HL-60 (cell line): ENCODE results near the gene ZFHX3.

Source experiments
- DNase-seq, 2 experiments: peaks; one replicate each; pipeline ENCODE4 v3.0.0-alpha.2; 2010 to 2020; ENCODE audit warnings: low read depth in 1 of 2, low spot score in 1 of 2
- H3K27ac ChIP-seq: fragments of 250-450 bp; sonication (Bioruptor Pico); replicated peaks from 2 replicates; pipeline ENCODE4 v1.5.1; 2020; ENCODE audit warnings: mild to moderate bottlenecking, moderate library complexity
- H3K27me3 ChIP-seq: fragments of 250-450 bp; sonication (Bioruptor Pico); 2 replicates; pipeline ENCODE4 v1.5.1; 2021; ENCODE audit warnings: mild to moderate bottlenecking, moderate library complexity; ENCODE audit not compliant: insufficient read depth, poor library complexity, severe bottlenecking
- H3K4me3 ChIP-seq: replicated peaks from 2 replicates; pipeline ENCODE4 v1.5.1; 2011; ENCODE audit warnings: mild to moderate bottlenecking, control low read depth, low read length; ENCODE audit not compliant: insufficient read depth
- GABPA ChIP-seq: IDR thresholded peaks from 2 replicates; pipeline ENCODE4 v1.6.1; 2012; ENCODE audit warnings: low read depth
- POLR2AphosphoS5 ChIP-seq: IDR thresholded peaks from 2 replicates; pipeline ENCODE4 v1.6.1; 2012; ENCODE audit warnings: low read depth
- SPI1 ChIP-seq: IDR thresholded peaks from 2 replicates; pipeline ENCODE4 v1.6.1; 2012; ENCODE audit warnings: low read depth, mild to moderate bottlenecking, borderline replicate concordance
- TF ChIP-seq, protein P1 (sequence below): IDR thresholded peaks from one replicate; pipeline ENCODE4 v1.5.1; 2011; ENCODE audit warnings: low read length, control low read depth, inconsistent platforms; ENCODE audit not compliant: insufficient read depth
- TF ChIP-seq, protein P2 (sequence below): IDR thresholded peaks from 2 replicates; pipeline ENCODE4 v1.6.1; 2012; ENCODE audit warnings: low read depth; ENCODE audit not compliant: insufficient replicate concordance

Gene ZFHX3

GRCh38 chr16:72979974-72980373, 68.0 kb downstream of the ZFHX3 start:
- Histone ChIP-seq H3K27me3 (no peaks in the 10 kb centered on the region), H3K27ac (no peak overlapping the region), H3K4me3 (no peak overlapping the region)
- TF ChIP-seq, protein P1, sequence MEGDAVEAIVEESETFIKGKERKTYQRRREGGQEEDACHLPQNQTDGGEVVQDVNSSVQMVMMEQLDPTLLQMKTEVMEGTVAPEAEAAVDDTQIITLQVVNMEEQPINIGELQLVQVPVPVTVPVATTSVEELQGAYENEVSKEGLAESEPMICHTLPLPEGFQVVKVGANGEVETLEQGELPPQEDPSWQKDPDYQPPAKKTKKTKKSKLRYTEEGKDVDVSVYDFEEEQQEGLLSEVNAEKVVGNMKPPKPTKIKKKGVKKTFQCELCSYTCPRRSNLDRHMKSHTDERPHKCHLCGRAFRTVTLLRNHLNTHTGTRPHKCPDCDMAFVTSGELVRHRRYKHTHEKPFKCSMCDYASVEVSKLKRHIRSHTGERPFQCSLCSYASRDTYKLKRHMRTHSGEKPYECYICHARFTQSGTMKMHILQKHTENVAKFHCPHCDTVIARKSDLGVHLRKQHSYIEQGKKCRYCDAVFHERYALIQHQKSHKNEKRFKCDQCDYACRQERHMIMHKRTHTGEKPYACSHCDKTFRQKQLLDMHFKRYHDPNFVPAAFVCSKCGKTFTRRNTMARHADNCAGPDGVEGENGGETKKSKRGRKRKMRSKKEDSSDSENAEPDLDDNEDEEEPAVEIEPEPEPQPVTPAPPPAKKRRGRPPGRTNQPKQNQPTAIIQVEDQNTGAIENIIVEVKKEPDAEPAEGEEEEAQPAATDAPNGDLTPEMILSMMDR = no peak
- no peak for TF ChIP-seq POLR2AphosphoS5
- TF ChIP-seq, protein P2, sequence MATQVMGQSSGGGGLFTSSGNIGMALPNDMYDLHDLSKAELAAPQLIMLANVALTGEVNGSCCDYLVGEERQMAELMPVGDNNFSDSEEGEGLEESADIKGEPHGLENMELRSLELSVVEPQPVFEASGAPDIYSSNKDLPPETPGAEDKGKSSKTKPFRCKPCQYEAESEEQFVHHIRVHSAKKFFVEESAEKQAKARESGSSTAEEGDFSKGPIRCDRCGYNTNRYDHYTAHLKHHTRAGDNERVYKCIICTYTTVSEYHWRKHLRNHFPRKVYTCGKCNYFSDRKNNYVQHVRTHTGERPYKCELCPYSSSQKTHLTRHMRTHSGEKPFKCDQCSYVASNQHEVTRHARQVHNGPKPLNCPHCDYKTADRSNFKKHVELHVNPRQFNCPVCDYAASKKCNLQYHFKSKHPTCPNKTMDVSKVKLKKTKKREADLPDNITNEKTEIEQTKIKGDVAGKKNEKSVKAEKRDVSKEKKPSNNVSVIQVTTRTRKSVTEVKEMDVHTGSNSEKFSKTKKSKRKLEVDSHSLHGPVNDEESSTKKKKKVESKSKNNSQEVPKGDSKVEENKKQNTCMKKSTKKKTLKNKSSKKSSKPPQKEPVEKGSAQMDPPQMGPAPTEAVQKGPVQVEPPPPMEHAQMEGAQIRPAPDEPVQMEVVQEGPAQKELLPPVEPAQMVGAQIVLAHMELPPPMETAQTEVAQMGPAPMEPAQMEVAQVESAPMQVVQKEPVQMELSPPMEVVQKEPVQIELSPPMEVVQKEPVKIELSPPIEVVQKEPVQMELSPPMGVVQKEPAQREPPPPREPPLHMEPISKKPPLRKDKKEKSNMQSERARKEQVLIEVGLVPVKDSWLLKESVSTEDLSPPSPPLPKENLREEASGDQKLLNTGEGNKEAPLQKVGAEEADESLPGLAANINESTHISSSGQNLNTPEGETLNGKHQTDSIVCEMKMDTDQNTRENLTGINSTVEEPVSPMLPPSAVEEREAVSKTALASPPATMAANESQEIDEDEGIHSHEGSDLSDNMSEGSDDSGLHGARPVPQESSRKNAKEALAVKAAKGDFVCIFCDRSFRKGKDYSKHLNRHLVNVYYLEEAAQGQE = no peak
- TF ChIP-seq GABPA = no peak
- no peak for TF ChIP-seq SPI1
- no peak for DNase-seq

DNA sequence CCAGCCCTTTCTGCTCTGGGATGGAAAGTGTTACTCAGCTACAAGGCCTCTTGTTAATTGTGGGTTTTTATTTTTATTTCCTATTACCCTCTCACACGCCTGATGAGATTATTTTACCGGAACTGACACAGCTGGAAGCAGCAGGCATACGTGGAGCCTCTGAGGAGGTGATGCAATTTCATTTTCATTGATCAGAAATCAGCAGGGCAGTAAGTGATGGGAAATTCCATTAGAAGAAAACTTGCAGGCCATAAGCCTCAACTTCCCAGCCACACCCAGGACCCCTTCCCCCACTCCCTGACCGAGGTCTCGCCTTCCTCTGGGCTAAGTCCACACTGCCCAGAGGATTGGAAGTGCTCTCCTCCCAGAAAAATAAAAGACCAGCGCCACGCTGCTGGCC, 69.7 kb downstream of the ZFHX3 start:
- Histone ChIP-seq H3K27ac (no peak overlapping the region), H3K4me3 (no peak overlapping the region), H3K27me3 (no peaks in the 10 kb centered on the region)
- TF ChIP-seq SPI1 = no peak
- no peak for TF ChIP-seq POLR2AphosphoS5
- TF ChIP-seq GABPA = no peak
- TF ChIP-seq, protein P2 = no peak
- TF ChIP-seq, protein P1 = no peak
- no peak for DNase-seq

- no peaks in the 10 kb centered on the region for H3K27me3 ChIP-seq
- DNase-seq = no peak
- H3K27ac ChIP-seq = no peak overlapping the region
- H3K4me3 ChIP-seq = no peak overlapping the region
- TF ChIP-seq POLR2AphosphoS5 (no peak), SPI1 (no peak), GABPA (no peak)
- TF ChIP-seq, protein P2 = no peak
Measured at GRCh38 chr16:72977127-72977526, 70.8 kb downstream of the ZFHX3 start.
